Mucosa of descending colon (tissue), 3 donors: Measurements from ENCODE around the gene ST3GAL4. TPM values are rescaled to one million over a fixed set of nuclear protein-coding genes. Genes with fewer than 3 reads are reported as not detected.
"Not testable (repeated sequence)": the region's sequence is repeated elsewhere in the genome, so short reads cannot be mapped to it uniquely, and the experiment has no call there.

ENCODE experiments used
- ATAC-seq: fragments of 200-7000 bp; cut with Tn5 transposase; one replicate; pipeline ENCODE4 v1.9.1; 2020; ENCODE audit warnings: mild to moderate bottlenecking, moderate library complexity
- DNase-seq, 3 donors: peaks; one replicate each; pipeline ENCODE4 v3.0.0-alpha.2; 2020
- H3K36me3 ChIP-seq: fragments of 200-600 bp; one replicate; pipeline ENCODE4 v1.8.0; 2021; ENCODE audit warnings: low read depth, mild to moderate bottlenecking
- H3K4me1 ChIP-seq: fragments of 200-600 bp; one replicate; pipeline ENCODE4 v1.8.0; 2021; ENCODE audit warnings: low read depth, mild to moderate bottlenecking
- H3K4me3 ChIP-seq: fragments of 200-600 bp; one replicate; pipeline ENCODE4 v1.8.0; 2021; ENCODE audit warnings: mild to moderate bottlenecking
- H3K9me3 ChIP-seq: fragments of 200-600 bp; one replicate; pipeline ENCODE4 v1.8.0; 2021; ENCODE audit warnings: mild to moderate bottlenecking
- intact Hi-C, 2 donors: fragments of 100-400 bp; cut with DNase I in 1 of 2; cut with micrococcal nuclease in 1 of 2; formaldehyde crosslinking; loops; one replicate each; pipeline versions ENCODE4 v1.11.0 to v1.11.1; 2022; cut with DNase I, micrococcal nuclease
- total RNA-seq, 3 donors: library from RNA; stranded (reverse); fragmentation: NEBNext Ultra II Directional in 2 of 3; extraction: Animal tissue kit (Norgen Biotek cat#: 25700) in 2 of 3; gene quantifications; one replicate each; pipeline versions ENCODE4 v1.2.1 to v1.2.4, GENCODE V29; 2021 to 2023
- TF ChIP-seq, protein P1 (sequence below): fragments of 200-600 bp; IDR thresholded peaks from one replicate; pipeline ENCODE4 v1.8.0; 2022; ENCODE audit warnings: antibody characterized with exemption, mild to moderate bottlenecking
- donor health status: DM: no; HTN: no; CAD: no; lungs with moderate emphysema.
- donor health status: DM: no; HTN: no; CAD: no.
- donor health status: DM: no; HTN: yes; CAD: no.

Gene ST3GAL4
- total RNA-seq, 3 donors from 2014 or later = 94.7 to 460 (median 217) TPM

- no peak overlapping the region for H3K4me3 ChIP-seq
- no peaks in the 10 kb centered on the region for H3K4me1 ChIP-seq
- intact Hi-C loops = no loop called here
- H3K9me3 ChIP-seq = no peaks in the 10 kb centered on the region
- peak in 2 of 3 donors; percentile 4 to 19 for DNase-seq
- TF ChIP-seq, protein P1, sequence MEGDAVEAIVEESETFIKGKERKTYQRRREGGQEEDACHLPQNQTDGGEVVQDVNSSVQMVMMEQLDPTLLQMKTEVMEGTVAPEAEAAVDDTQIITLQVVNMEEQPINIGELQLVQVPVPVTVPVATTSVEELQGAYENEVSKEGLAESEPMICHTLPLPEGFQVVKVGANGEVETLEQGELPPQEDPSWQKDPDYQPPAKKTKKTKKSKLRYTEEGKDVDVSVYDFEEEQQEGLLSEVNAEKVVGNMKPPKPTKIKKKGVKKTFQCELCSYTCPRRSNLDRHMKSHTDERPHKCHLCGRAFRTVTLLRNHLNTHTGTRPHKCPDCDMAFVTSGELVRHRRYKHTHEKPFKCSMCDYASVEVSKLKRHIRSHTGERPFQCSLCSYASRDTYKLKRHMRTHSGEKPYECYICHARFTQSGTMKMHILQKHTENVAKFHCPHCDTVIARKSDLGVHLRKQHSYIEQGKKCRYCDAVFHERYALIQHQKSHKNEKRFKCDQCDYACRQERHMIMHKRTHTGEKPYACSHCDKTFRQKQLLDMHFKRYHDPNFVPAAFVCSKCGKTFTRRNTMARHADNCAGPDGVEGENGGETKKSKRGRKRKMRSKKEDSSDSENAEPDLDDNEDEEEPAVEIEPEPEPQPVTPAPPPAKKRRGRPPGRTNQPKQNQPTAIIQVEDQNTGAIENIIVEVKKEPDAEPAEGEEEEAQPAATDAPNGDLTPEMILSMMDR = no peak
- no peak for ATAC-seq
- H3K36me3 ChIP-seq = no peaks in the 10 kb centered on the region
These were observed 11.1 kb upstream of the ST3GAL4 start for GRCh38 chr11:126344141-126345080.

- Histone ChIP-seq H3K4me1 (no peaks in the 10 kb centered on the region), H3K36me3 (no peaks in the 10 kb centered on the region), H3K4me3 (no peak overlapping the region), H3K9me3 (no peaks in the 10 kb centered on the region)
- DNase-seq (peak in 1 of 3 donors; percentile 44), ATAC-seq (no peak)
- TF ChIP-seq, protein P1 = no peak
- intact Hi-C loops = no loop called here
These were observed 10.2 kb upstream of the ST3GAL4 start for GRCh38 chr11:126345283-126345682.

DNA sequence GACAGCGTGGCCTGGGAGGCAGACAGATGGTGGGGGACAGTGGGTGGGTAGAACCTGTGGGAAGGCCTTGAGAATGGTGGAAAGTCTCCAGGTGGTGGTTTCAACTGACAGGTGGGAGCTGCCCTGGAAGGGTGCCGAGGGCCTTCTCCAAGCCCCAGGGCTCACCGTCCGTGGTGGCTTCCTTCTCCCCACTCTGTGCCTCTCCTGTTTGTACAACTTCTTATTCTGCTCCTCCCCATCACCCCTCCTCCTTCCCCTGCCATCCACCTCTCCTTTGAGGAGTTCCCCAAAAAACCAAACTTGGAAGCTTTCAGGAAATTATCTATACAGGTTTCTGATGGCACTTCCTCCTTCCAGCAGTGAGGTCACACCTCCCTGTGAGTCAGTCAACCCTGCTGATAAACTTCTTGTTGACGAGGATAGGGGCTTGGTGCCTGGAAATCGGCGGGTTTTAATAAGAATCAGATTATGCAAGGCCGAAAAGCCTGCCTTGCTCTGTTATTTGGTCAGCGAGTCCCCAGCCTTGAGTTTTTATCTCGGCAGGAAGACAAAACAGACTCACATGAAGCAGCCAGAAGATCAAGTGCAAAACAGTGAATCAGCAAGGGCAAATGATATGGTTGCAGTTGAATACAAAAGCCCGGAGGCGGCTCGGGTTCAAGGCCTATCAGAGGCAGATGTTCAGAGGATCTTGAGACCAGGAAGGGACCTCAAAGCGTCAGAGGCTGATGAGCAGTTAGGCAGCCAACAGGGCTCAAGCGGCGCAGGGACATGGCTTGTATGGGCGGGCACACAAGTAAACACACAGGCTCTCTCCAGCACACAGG, 9.5 kb upstream of the ST3GAL4 start:
- H3K9me3 ChIP-seq = no peaks in the 10 kb centered on the region
- no peak overlapping the region for H3K4me3 ChIP-seq
- ATAC-seq (peak; percentile 72), DNase-seq (peak in 1 of 3 donors; percentile 58)
- H3K36me3 ChIP-seq = no peaks in the 10 kb centered on the region
- intact Hi-C loops = no loop called here
- no peaks in the 10 kb centered on the region for H3K4me1 ChIP-seq
- TF ChIP-seq, protein P1 = no peak

- Histone ChIP-seq H3K36me3 (no peaks in the 10 kb centered on the region), H3K9me3 (no peaks in the 10 kb centered on the region), H3K4me3 (no peak overlapping the region), H3K4me1 (no peaks in the 10 kb centered on the region)
- ATAC-seq (no peak), DNase-seq (no peak)
- TF ChIP-seq, protein P1 = no peak
- intact Hi-C loops = no loop called here
These were observed 8.9 kb upstream of the ST3GAL4 start for GRCh38 chr11:126346586-126346940.

DNA sequence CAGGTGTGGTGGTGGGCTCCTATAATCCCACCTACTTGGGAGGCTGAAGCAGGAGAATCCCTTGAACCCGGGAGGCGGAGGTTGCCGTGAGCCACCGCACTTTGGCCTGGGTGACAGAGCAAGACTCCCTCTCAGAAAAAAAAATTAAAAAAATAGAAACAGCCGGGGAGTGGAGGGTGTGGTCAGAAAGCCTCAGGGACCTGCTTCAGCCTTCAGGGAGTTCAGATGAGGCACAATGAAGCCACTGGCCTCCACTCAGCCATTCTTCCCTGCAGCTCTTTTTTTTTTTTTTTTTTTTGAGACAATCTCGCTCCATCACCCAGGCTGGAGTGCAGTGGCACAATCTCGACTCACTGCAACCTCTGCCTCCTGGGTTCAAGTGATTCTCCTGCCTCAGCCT, 8.5 kb upstream of the ST3GAL4 start:
- DNase-seq = peak in 1 of 3 donors; percentile 34
- intact Hi-C loops, ATAC-seq: not testable (repeated sequence)

More for the DNA sequence above, 8.5 kb upstream of the ST3GAL4 start:
- H3K9me3 ChIP-seq, H3K36me3 ChIP-seq, H3K4me3 ChIP-seq, H3K4me1 ChIP-seq: not testable (repeated sequence)
